K562 (cell line): ENCODE results near the gene QKI. TPM values are rescaled to one million over a fixed set of nuclear protein-coding genes. Genes with fewer than 3 reads are reported as not detected.
A peak's percentile ranks its signal among the peaks of the same experiment; 100 is the strongest.

Experiments used
- COPS2 ChIP-seq: fragments of 450-650 bp; conservative IDR thresholded peaks from 2 replicates; pipeline ENCODE4 v1.6.1; 2016; ENCODE audit warnings: mild to moderate bottlenecking, moderate library complexity
- DACH1 ChIP-seq: fragments of 450-650 bp; IDR thresholded peaks from 2 replicates; pipeline ENCODE4 v1.6.1; 2018; ENCODE audit not compliant: partially characterized antibody
- ELF2 ChIP-seq: fragments of 250-450 bp; sonication (Bioruptor Pico); IDR thresholded peaks from 2 replicates; pipeline ENCODE4 v1.5.0; 2021; ENCODE audit warnings: mild to moderate bottlenecking
- FOXK1 ChIP-seq: sonication (generic); formaldehyde crosslinking; IDR thresholded peaks from 2 replicates; pipeline ENCODE4 v1.8.0; 2022; ENCODE audit warnings: missing genetic modification reagents, mild to moderate bottlenecking, borderline replicate concordance
- JUND ChIP-seq, 2 experiments: IDR thresholded peaks; 2 replicates in 1 of 2; 3 replicates in 1 of 2; pipeline ENCODE4 v1.6.1; 2011; ENCODE audit warnings: borderline replicate concordance in 2 of 2, low read depth in 2 of 2, low read length in 2 of 2, improper control_type of control experiment in 1 of 2, missing biosample characterization in 1 of 2, missing genetic modification characterization in 1 of 2, missing genetic modification reagents in 1 of 2
- KHSRP ChIP-seq: fragments of 450-650 bp; IDR thresholded peaks from 2 replicates; pipeline ENCODE4 v1.6.1; 2017
- MNT ChIP-seq, 2 experiments: fragments of 450-650 bp; conservative IDR thresholded peaks; 2 replicates each; pipeline ENCODE4 v1.6.1; 2017; ENCODE audit warnings: mild to moderate bottlenecking in 2 of 2, moderate library complexity in 2 of 2
- RAD21 ChIP-seq, 2 experiments: fragments of 250-450 bp in 1 of 2; fragments of 450-650 bp in 1 of 2; sonication (Bioruptor Pico) in 1 of 2; formaldehyde crosslinking in 1 of 2; IDR thresholded peaks in 1 of 2; conservative IDR thresholded peaks in 1 of 2; 2 replicates each; pipeline versions ENCODE4 v1.4.0 to v1.8.0; 2020 to 2022; ENCODE audit warnings: mild to moderate bottlenecking in 2 of 2, moderate library complexity in 1 of 2
- TFAP4 ChIP-seq: sonication (generic); formaldehyde crosslinking; IDR thresholded peaks from 2 replicates; pipeline ENCODE4 v1.8.0; 2022; ENCODE audit warnings: missing genetic modification reagents, mild to moderate bottlenecking, moderate library complexity, borderline replicate concordance
- ZBTB26 ChIP-seq: fragments of 450-650 bp; formaldehyde crosslinking; IDR thresholded peaks from 2 replicates; pipeline ENCODE4 v1.4.0; 2022; ENCODE audit warnings: missing genetic modification characterization
- ZHX1 ChIP-seq: fragments of 150-350 bp; conservative IDR thresholded peaks from 2 replicates; pipeline ENCODE4 v1.6.1; 2014; ENCODE audit warnings: low read length
- ZNF175 ChIP-seq: fragments of 200-800 bp; sonication (Bioruptor generic); IDR thresholded peaks from 2 replicates; pipeline ENCODE4 v1.6.1; 2016; ENCODE audit warnings: low read depth, mild to moderate bottlenecking, missing genetic modification characterization, missing compliant biosample characterization
- ZNF274 ChIP-seq: IDR thresholded peaks from 2 replicates; pipeline ENCODE4 v1.6.1; 2011; ENCODE audit warnings: low read depth, mild to moderate bottlenecking, low read length, moderate library complexity, borderline replicate concordance
- ZNF592 ChIP-seq: fragments of 450-650 bp; IDR thresholded peaks from 2 replicates; pipeline ENCODE4 v1.6.1; 2017; ENCODE audit warnings: antibody characterized with exemption, mild to moderate bottlenecking
- polyA plus RNA-seq, 8 experiments: library from polyadenylated mRNA; depleted of rRNA in 4 of 8; stranded (reverse) in 5 of 8; unstranded in 3 of 8; fragments of >200 nt; fragmentation: Nextera tagmentation in 2 of 8; fragmentation: Illumina TruSeq in 1 of 8; extraction: Ambion mirVana in 2 of 8; extraction: Trizol in 1 of 8; gene quantifications; 2 replicates each; pipeline versions ENCODE4 v1.2.1 to v1.2.3, GENCODE V29; 2011 to 2014; ENCODE audit warnings: inconsistent platforms in 1 of 8, missing spikeins in 1 of 8
- total RNA-seq, 7 experiments: library from RNA; depleted of rRNA in 6 of 7; stranded (reverse); fragments of >200 nt in 6 of 7; fragmentation: Illumina TruSeq in 2 of 7; extraction: Trizol in 2 of 7; gene quantifications; 2 replicates each; pipeline versions ENCODE4 v1.2.1 to v1.2.3, GENCODE V29; 2011 to 2021; ENCODE audit warnings: low replicate concordance in 1 of 7

QKI gene
- total and polyA plus RNA-seq, 9 of the 15 experiments (the other 6 are each of a cell fraction or from before 2014, with no cell fraction given), result 20.4 to 215 (median 123) TPM

- TF ChIP-seq ZNF592 (no peak), COPS2 (no peak), DACH1 (no peak), FOXK1 (CRISPR knock-in tag) (no peak), ELF2 (CRISPR knock-in tag) (no peak), ZHX1 (no peak), ZNF175 (CRISPR knock-in tag) (no peak), RAD21 (CRISPR knock-in tag; conservative IDR thresholded peaks at IDR 0.05 in 1 of 2, IDR thresholded peaks at IDR 0.05 in 1 of 2) (no peak), TFAP4 (no peak), JUND (IDR thresholded peaks at IDR 0.05; ENCODE audit: borderline replicate concordance, low read depth, low read length) (no peak), JUND (tag; IDR thresholded peaks at IDR 0.05; ENCODE audit: borderline replicate concordance, low read depth, low read length) (no peak), MNT (conservative IDR thresholded peaks at IDR 0.05) (no peak), ZBTB26 (CRISPR knock-in tag) (no peak), KHSRP (peak; percentile 30; the same call in 1 of the 2 replicates), ZNF274 (no peak)
Measured at GRCh38 chr6:163494279-163494727, 79.8 kb downstream of the QKI start (continued).
